Activated naive CD8-positive, alpha-beta T cell (primary cell): Measurements from ENCODE around the gene WDR5.

Experiments
- H3K27ac Mint-ChIP-seq: one replicate; pipeline ENCODE4 v1.8.0; 2021; ENCODE audit warnings: mixed read lengths
- H3K27me3 Mint-ChIP-seq: one replicate; pipeline ENCODE4 v1.8.0; 2021; ENCODE audit warnings: mixed read lengths
- H3K36me3 Mint-ChIP-seq: one replicate; pipeline ENCODE4 v1.8.0; 2021; ENCODE audit warnings: mixed read lengths
- H3K4me1 Mint-ChIP-seq: one replicate; pipeline ENCODE4 v1.8.0; 2021; ENCODE audit warnings: low read depth, mixed read lengths
- H3K4me3 Mint-ChIP-seq: one replicate; pipeline ENCODE4 v1.8.0; 2021; ENCODE audit warnings: mild to moderate bottlenecking, mixed read lengths
- H3K9me3 Mint-ChIP-seq: one replicate; pipeline ENCODE4 v1.8.0; 2021; ENCODE audit warnings: low read depth, mixed read lengths

Gene WDR5

GRCh38 chr9:134179918-134180785 lies 44.3 kb downstream of the WDR5 start:
- peaks cover 27% of the 10 kb centered on the region for H3K4me1 Mint-ChIP-seq
- no peak overlapping the region for H3K4me3 Mint-ChIP-seq
- no peak overlapping the region for H3K27ac Mint-ChIP-seq
- H3K9me3 Mint-ChIP-seq: no peaks in the 10 kb centered on the region
- no peaks in the 10 kb centered on the region for H3K36me3 Mint-ChIP-seq
- no peaks in the 10 kb centered on the region for H3K27me3 Mint-ChIP-seq

GRCh38 chr9:134180786-134181647 lies 45.1 kb downstream of the WDR5 start:
- Mint-ChIP-seq H3K4me1 (peaks cover 33% of the 10 kb centered on the region), H3K4me3 (no peak overlapping the region), H3K9me3 (no peaks in the 10 kb centered on the region), H3K27me3 (no peaks in the 10 kb centered on the region), H3K27ac (no peak overlapping the region), H3K36me3 (no peaks in the 10 kb centered on the region)

- Mint-ChIP-seq H3K36me3 (no peaks in the 10 kb centered on the region), H3K9me3 (no peaks in the 10 kb centered on the region), H3K27ac (no peak overlapping the region), H3K4me3 (no peak overlapping the region), H3K4me1 (peaks cover 38% of the 10 kb centered on the region), H3K27me3 (no peaks in the 10 kb centered on the region)
These were observed 45.8 kb downstream of the WDR5 start for GRCh38 chr9:134181648-134182034.

- peak overlapping the region; percentile 79 for H3K27ac Mint-ChIP-seq
- no peaks in the 10 kb centered on the region for H3K36me3 Mint-ChIP-seq
- H3K4me1 Mint-ChIP-seq: peaks cover 39% of the 10 kb centered on the region
- H3K27me3 Mint-ChIP-seq: no peaks in the 10 kb centered on the region
- H3K9me3 Mint-ChIP-seq: no peaks in the 10 kb centered on the region
- H3K4me3 Mint-ChIP-seq: peak overlapping the region; percentile 6
These were observed 46.7 kb downstream of the WDR5 start for GRCh38 chr9:134182554-134183085.

GRCh38 chr9:134185536-134186011 lies 49.7 kb downstream of the WDR5 start:
- no peaks in the 10 kb centered on the region for H3K27me3 Mint-ChIP-seq
- no peaks in the 10 kb centered on the region for H3K36me3 Mint-ChIP-seq
- no peaks in the 10 kb centered on the region for H3K9me3 Mint-ChIP-seq
- peak overlapping the region; percentile 17 for H3K4me3 Mint-ChIP-seq
- H3K4me1 Mint-ChIP-seq: peaks cover 28% of the 10 kb centered on the region
- peak overlapping the region; percentile 77 for H3K27ac Mint-ChIP-seq

- no peaks in the 10 kb centered on the region for H3K9me3 Mint-ChIP-seq
- H3K4me3 Mint-ChIP-seq: no peak overlapping the region
- no peak overlapping the region for H3K27ac Mint-ChIP-seq
- H3K4me1 Mint-ChIP-seq: peaks cover 24% of the 10 kb centered on the region
- H3K27me3 Mint-ChIP-seq: no peaks in the 10 kb centered on the region
- no peaks in the 10 kb centered on the region for H3K36me3 Mint-ChIP-seq
These were observed 50.7 kb downstream of the WDR5 start for GRCh38 chr9:134186471-134187109.

- Mint-ChIP-seq H3K9me3 (no peaks in the 10 kb centered on the region), H3K4me3 (no peak overlapping the region), H3K27me3 (no peaks in the 10 kb centered on the region), H3K27ac (no peak overlapping the region), H3K4me1 (peaks cover 20% of the 10 kb centered on the region), H3K36me3 (no peaks in the 10 kb centered on the region)
These were observed 51.2 kb downstream of the WDR5 start for GRCh38 chr9:134187110-134187531.

- Mint-ChIP-seq H3K36me3 (no peaks in the 10 kb centered on the region), H3K4me1 (peaks cover 12% of the 10 kb centered on the region), H3K9me3 (no peaks in the 10 kb centered on the region), H3K27ac (no peak overlapping the region), H3K4me3 (no peak overlapping the region), H3K27me3 (no peaks in the 10 kb centered on the region)
These were observed 52.1 kb downstream of the WDR5 start for GRCh38 chr9:134187891-134188385.

GRCh38 chr9:134188386-134189144 lies 52.7 kb downstream of the WDR5 start:
- H3K27me3 Mint-ChIP-seq: no peaks in the 10 kb centered on the region
- no peak overlapping the region for H3K4me3 Mint-ChIP-seq
- H3K27ac Mint-ChIP-seq: no peak overlapping the region
- H3K36me3 Mint-ChIP-seq: no peaks in the 10 kb centered on the region
- H3K4me1 Mint-ChIP-seq: peaks cover 12% of the 10 kb centered on the region
- H3K9me3 Mint-ChIP-seq: no peaks in the 10 kb centered on the region

GRCh38 chr9:134189145-134189469 lies 53.2 kb downstream of the WDR5 start:
- no peak overlapping the region for H3K27ac Mint-ChIP-seq
- no peaks in the 10 kb centered on the region for H3K36me3 Mint-ChIP-seq
- no peaks in the 10 kb centered on the region for H3K9me3 Mint-ChIP-seq
- H3K4me1 Mint-ChIP-seq: peaks cover 13% of the 10 kb centered on the region
- no peak overlapping the region for H3K4me3 Mint-ChIP-seq
- H3K27me3 Mint-ChIP-seq: no peaks in the 10 kb centered on the region

GRCh38 chr9:134189470-134190231 lies 53.8 kb downstream of the WDR5 start:
- Mint-ChIP-seq H3K36me3 (no peaks in the 10 kb centered on the region), H3K4me1 (peaks cover 14% of the 10 kb centered on the region), H3K27ac (no peak overlapping the region), H3K4me3 (no peak overlapping the region), H3K27me3 (no peaks in the 10 kb centered on the region), H3K9me3 (no peaks in the 10 kb centered on the region)

- no peaks in the 10 kb centered on the region for H3K27me3 Mint-ChIP-seq
- H3K4me3 Mint-ChIP-seq: no peak overlapping the region
- H3K4me1 Mint-ChIP-seq: peaks cover 15% of the 10 kb centered on the region
- H3K9me3 Mint-ChIP-seq: no peaks in the 10 kb centered on the region
- no peaks in the 10 kb centered on the region for H3K36me3 Mint-ChIP-seq
- H3K27ac Mint-ChIP-seq: no peak overlapping the region
These were observed 54.6 kb downstream of the WDR5 start for GRCh38 chr9:134190232-134191121.
